Activated CD8-positive, alpha-beta T cell treated with anti-CD3 and anti-CD28 coated beads, Interleukin-2, amount 10 ng/mL, durations not matched to agents 7 days and 5 days (primary cell): Measurements from ENCODE around the gene ILDR2. TPM values are rescaled to one million over a fixed set of nuclear protein-coding genes. Genes with fewer than 3 reads are reported as not detected.

Experiments used
- ATAC-seq: fragments of 150-1000 bp; cut with Tn5 transposase; one replicate; pipeline ENCODE4 v1.10.0; 2021; ENCODE audit warnings: moderate library complexity
- CTCF ChIA-PET: fragments of 350-600 bp; sonication (Branson Sonifier 250); formaldehyde crosslinking; loops from one replicate; lab custom pipeline; 2021; ENCODE audit warnings: antibody characterized with exemption; lab: Charles Lee
- POLR2A ChIA-PET: fragments of 350-600 bp; sonication (Branson Sonifier 250); formaldehyde crosslinking; loops from one replicate; lab custom pipeline; 2021; ENCODE audit warnings: antibody characterized with exemption; lab: Charles Lee
- DNase-seq: peaks from one replicate; pipeline ENCODE4 v3.0.0-alpha.2; 2020
- H3K27ac Mint-ChIP-seq: one replicate; pipeline ENCODE4 v1.8.0; 2021; ENCODE audit warnings: mild to moderate bottlenecking, mixed read lengths
- H3K27me3 Mint-ChIP-seq: one replicate; pipeline ENCODE4 v1.8.0; 2021; ENCODE audit warnings: low read depth, mixed read lengths
- H3K36me3 Mint-ChIP-seq: one replicate; pipeline ENCODE4 v1.8.0; 2021; ENCODE audit warnings: low read depth, mixed read lengths
- H3K4me1 Mint-ChIP-seq: one replicate; pipeline ENCODE4 v1.8.0; 2021; ENCODE audit warnings: low read depth, mixed read lengths
- H3K4me3 Mint-ChIP-seq: one replicate; pipeline ENCODE4 v1.8.0; 2021; ENCODE audit warnings: mild to moderate bottlenecking, mixed read lengths
- H3K9me3 Mint-ChIP-seq: one replicate; pipeline ENCODE4 v1.8.0; 2022; ENCODE audit warnings: mixed read lengths; ENCODE audit not compliant: insufficient read depth
- total RNA-seq, 2 experiments: library from RNA; stranded (reverse); gene quantifications; one replicate each; pipeline ENCODE4 v1.2.3, GENCODE V29; 2021

Gene ILDR2
- total RNA-seq, 2 experiments from 2014 or later, result 4.3 to 5.0 TPM

DNA sequence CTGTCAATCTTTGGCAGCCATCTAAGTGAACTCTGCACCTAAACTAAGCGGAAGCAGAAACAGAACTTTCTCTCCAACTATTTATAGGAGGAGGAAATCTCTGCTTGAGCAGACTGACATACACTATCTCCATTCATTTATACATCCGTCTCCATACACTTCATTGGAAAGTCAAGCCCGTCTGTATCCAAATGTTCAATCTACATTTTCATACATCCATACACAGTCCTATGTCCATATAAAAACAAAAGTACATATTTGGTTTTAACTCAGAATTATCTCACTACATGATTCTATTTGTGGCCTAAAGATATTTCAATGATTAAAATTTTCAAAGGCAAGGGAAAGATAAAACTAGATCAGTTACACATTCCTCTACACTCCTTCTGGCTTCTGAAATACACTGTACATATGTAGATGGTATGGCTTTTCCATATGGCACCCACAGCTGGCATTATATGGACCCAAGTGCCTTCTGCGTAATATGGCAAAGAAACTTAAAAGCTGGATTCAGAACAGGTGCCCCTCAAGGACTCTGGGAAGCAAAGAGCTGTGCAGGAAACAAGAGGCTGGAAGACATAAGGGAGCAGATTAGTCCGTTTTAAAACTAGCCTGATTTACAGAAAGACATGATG lies 35.5 kb downstream of the ILDR2 start:
- Mint-ChIP-seq H3K27ac (no peak overlapping the region), H3K4me1 (peaks cover 22% of the 10 kb centered on the region), H3K4me3 (no peak overlapping the region), H3K27me3 (peaks cover 2% of the 10 kb centered on the region), H3K9me3 (no peaks in the 10 kb centered on the region), H3K36me3 (no peaks in the 10 kb centered on the region)
- no peak for DNase-seq
- ChIA-PET POLR2A (no interaction called here), CTCF (interaction anchor here (2.2 to 3.7 kb wide), 2 partner anchors 30 to 119 kb away, joined by 8 to 15 read pairs; no protein-coding TSS in a partner anchor)
- ATAC-seq, result no peak

DNA sequence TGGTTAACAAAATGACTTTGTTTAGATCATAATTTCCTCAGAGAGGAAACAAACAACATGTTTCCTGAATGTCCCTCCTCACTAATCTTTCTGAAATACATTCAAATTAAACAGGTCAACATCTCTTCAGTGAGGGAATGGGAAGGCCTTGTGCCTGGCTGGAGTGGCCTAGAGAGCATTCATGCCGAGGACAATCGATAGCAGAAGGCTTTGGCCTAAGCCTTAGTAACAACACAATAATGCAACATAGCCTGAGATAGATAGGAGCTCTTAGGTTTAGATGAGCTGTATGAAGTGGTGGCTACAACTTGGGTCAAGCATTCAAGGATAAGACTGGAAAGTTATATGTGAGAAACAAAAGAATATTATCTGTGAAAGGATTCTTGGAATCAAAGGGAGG lies 37.4 kb downstream of the ILDR2 start:
- CTCF ChIA-PET, result interaction anchor here (0.9 to 3.7 kb wide), 3 partner anchors 28 to 121 kb away, joined by 3 to 15 read pairs (median 3); no protein-coding TSS in a partner anchor

DNA sequence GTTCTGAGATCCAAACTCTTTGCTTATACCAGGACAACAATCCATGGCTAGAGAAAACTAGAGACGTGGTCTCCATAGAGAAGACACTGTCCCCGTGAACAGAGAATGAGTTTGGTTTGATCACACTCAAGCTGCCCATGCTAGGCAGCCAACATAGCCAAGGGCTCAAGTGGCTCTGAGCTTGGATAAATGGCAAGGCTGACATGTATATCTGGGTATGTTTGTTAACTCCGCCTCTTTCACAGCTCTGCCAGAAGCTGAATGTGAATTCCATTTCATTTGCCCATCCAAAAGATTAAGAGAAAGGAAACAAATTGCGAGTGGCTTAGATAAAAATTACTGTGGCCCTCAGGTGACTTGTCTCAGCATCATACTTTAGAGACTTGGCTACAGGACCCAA lies 38.0 kb downstream of the ILDR2 start:
- H3K27me3 Mint-ChIP-seq, result peaks cover 8% of the 10 kb centered on the region
- ChIA-PET CTCF (no interaction called here), POLR2A (no interaction called here)
- H3K27ac Mint-ChIP-seq, result no peak overlapping the region
- no peaks in the 10 kb centered on the region for H3K9me3 Mint-ChIP-seq
- H3K4me1 Mint-ChIP-seq, result peaks cover 10% of the 10 kb centered on the region
- no peaks in the 10 kb centered on the region for H3K36me3 Mint-ChIP-seq
- no peak for ATAC-seq
- no peak for DNase-seq
- no peak overlapping the region for H3K4me3 Mint-ChIP-seq

More for the DNA sequence above, 37.4 kb downstream of the ILDR2 start:
- peaks cover 10% of the 10 kb centered on the region for H3K4me1 Mint-ChIP-seq
- no peak overlapping the region for H3K4me3 Mint-ChIP-seq
- H3K9me3 Mint-ChIP-seq, result no peaks in the 10 kb centered on the region
- H3K27me3 Mint-ChIP-seq, result peaks cover 7% of the 10 kb centered on the region
- H3K27ac Mint-ChIP-seq, result no peak overlapping the region
- no peak for DNase-seq
- no peaks in the 10 kb centered on the region for H3K36me3 Mint-ChIP-seq
- POLR2A ChIA-PET, result no interaction called here
- no peak for ATAC-seq

- ATAC-seq (no peak), DNase-seq (no peak)
- no peaks in the 10 kb centered on the region for H3K36me3 Mint-ChIP-seq
- ChIA-PET CTCF (interaction anchor here (1.0 to 1.3 kb wide), 3 partner anchors 11 to 133 kb away, joined by 3 to 4 read pairs (median 3); no protein-coding TSS in a partner anchor), POLR2A (interaction anchor here (1.0 kb wide), 1 partner anchor 27 kb away, joined by 5 read pairs; no protein-coding TSS in a partner anchor)
- H3K27me3 Mint-ChIP-seq, result peaks cover 16% of the 10 kb centered on the region
- peaks cover 2% of the 10 kb centered on the region for H3K4me1 Mint-ChIP-seq
- no peaks in the 10 kb centered on the region for H3K9me3 Mint-ChIP-seq
- H3K4me3 Mint-ChIP-seq, result no peak overlapping the region
- no peak overlapping the region for H3K27ac Mint-ChIP-seq
These were observed 41.7 kb downstream of the ILDR2 start for GRCh38 chr1:166933633-166934032.

DNA sequence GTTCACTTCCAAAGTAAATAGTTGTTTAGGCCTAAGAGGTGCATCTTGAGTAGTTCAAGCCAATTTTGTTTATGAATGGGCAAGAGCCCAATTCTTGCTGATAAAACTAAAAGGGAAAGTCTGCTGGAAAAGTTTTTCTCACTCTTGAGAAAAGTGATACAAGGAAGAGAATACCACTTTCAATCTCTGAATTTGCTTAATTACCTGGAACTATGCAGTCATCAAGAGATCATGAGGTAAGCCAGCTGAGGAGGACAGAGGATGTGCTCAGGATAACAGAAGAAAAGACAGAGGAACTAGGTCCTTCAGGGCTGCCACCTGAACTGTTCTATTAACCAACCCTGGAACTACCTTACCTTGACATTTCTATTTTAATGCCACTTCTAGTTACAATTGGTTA lies 42.2 kb downstream of the ILDR2 start:
- Mint-ChIP-seq H3K4me3 (no peak overlapping the region), H3K27me3 (peaks cover 16% of the 10 kb centered on the region), H3K9me3 (no peaks in the 10 kb centered on the region), H3K36me3 (no peaks in the 10 kb centered on the region), H3K27ac (no peak overlapping the region), H3K4me1 (peaks cover 2% of the 10 kb centered on the region)
- DNase-seq (no peak), ATAC-seq (no peak)
- POLR2A ChIA-PET, result interaction anchor here (1.0 kb wide), 1 partner anchor 27 kb away, joined by 5 read pairs; no protein-coding TSS in a partner anchor
- CTCF ChIA-PET, result no interaction called here

- H3K27me3 Mint-ChIP-seq, result peaks cover 21% of the 10 kb centered on the region
- peaks cover 2% of the 10 kb centered on the region for H3K36me3 Mint-ChIP-seq
- no peak overlapping the region for H3K4me3 Mint-ChIP-seq
- H3K4me1 Mint-ChIP-seq, result peaks cover 2% of the 10 kb centered on the region
- no peak for DNase-seq
- ChIA-PET CTCF (interaction anchor here (2.5 kb wide), 1 partner anchor 130 kb away, joined by 10 read pairs; no protein-coding TSS in a partner anchor), POLR2A (no interaction called here)
- no peaks in the 10 kb centered on the region for H3K9me3 Mint-ChIP-seq
- no peak for ATAC-seq
- H3K27ac Mint-ChIP-seq, result no peak overlapping the region
These were observed 45.4 kb downstream of the ILDR2 start for GRCh38 chr1:166929911-166930310.

DNA sequence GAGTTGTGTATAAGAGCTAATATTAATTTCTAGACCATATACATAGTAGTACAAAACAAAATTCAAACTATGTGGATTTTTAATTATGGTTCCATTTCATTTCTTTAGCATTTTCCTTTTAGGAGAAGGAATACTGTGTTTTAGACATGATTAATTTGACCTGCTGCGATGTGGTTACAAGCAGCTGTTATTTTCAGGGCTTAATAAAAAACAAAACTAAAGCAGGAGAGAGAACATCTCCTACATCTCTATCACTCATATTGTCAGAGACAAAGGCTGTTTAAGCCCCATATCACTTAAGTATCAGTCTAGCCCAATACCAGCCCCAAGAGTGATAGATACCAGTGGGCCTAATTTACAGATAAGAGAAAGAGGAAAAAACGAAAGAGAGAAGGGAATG lies 47.6 kb downstream of the ILDR2 start:
- ATAC-seq (no peak), DNase-seq (no peak)
- peaks cover 3% of the 10 kb centered on the region for H3K36me3 Mint-ChIP-seq
- H3K27ac Mint-ChIP-seq, result no peak overlapping the region
- POLR2A ChIA-PET, result no interaction called here
- CTCF ChIA-PET, result interaction anchor here (1.3 to 5.0 kb wide), 4 partner anchors 11 to 131 kb away, joined by 3 to 25 read pairs (median 6); no protein-coding TSS in a partner anchor
- no peaks in the 10 kb centered on the region for H3K4me1 Mint-ChIP-seq
- H3K9me3 Mint-ChIP-seq, result no peaks in the 10 kb centered on the region
- H3K27me3 Mint-ChIP-seq, result peaks cover 14% of the 10 kb centered on the region
- no peak overlapping the region for H3K4me3 Mint-ChIP-seq

DNA sequence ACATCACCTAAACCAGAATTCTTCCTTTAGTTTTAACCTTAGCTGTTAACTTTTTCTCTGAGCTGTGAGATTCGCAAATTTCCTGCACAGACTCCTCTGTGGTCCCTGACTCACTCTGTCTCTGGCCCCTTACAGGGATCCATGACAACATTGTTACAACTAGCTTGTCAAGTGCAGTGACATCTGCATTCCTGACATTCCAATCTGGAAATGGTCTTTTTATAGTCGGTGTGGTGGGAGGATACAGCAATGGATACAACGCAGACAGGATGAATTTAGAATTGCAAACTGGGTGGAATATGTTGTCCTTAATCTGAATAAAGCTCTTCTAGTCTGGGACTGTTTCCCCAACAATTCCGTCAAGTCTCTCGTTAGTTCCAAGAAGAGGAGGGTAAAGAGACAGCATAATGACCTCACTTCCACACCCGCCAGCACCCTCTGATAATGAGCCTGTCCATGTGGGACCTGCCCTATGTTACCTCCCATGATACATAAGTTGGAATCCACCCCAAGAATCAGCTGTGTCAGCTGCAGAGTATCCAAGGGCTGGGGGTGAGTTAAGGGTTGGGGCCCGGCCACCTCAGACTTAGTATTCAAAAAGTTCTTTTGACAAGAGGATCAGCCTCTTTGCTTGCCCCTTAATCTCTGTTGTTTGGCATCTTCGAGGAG lies 49.4 kb downstream of the ILDR2 start:
- Mint-ChIP-seq H3K27me3 (peaks cover 19% of the 10 kb centered on the region), H3K27ac (no peak overlapping the region), H3K4me3 (no peak overlapping the region), H3K9me3 (no peaks in the 10 kb centered on the region), H3K36me3 (peaks cover 6% of the 10 kb centered on the region), H3K4me1 (no peaks in the 10 kb centered on the region)
- DNase-seq, result no peak
- CTCF ChIA-PET, result interaction anchor here (1.5 to 5.0 kb wide), 3 partner anchors 16 to 132 kb away, joined by 6 to 25 read pairs (median 9); no protein-coding TSS in a partner anchor
- no peak for ATAC-seq
- POLR2A ChIA-PET, result interaction anchor here (0.6 kb wide), 1 partner anchor 126 kb away, joined by 4 read pairs; no protein-coding TSS in a partner anchor

DNA sequence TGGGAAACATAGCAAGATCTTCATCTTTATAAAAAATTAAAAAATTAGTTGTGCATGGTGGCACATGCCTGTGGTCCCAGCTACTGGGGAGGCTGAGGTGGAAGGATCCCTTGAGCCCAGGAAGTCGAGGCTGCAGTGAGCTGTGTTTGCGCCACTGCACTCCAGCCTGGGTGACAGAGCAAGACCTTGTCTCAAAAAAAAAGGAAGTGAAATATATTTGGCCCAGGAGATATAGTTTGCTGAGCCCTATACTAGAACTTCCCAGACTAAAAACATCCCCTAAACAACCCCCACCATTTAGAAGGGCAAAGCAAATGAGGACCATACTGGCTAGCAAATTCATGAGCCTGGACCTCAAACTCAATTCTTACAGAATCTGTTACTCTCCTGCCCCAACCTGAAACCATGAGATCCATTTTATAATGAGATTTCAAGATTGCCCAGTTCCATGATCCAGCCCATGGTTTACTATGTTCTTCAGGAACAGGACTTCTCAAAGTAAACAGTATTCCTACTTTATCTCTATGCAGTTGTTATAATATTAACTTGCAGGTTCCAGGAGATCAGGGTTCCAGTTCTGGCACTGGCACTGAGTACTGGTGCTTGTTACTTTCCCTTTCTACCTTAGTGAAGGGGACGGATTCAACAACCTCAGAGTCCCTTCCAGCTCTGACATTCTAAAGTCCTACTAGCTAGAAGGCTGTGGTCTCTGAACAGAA lies 50.4 kb downstream of the ILDR2 start:
- ChIA-PET POLR2A (no interaction called here), CTCF (interaction anchor here (1.5 to 5.0 kb wide), 2 partner anchors 15 to 133 kb away, joined by 6 to 25 read pairs; no protein-coding TSS in a partner anchor)
- H3K4me1 Mint-ChIP-seq, result peaks cover 1% of the 10 kb centered on the region
- H3K9me3 Mint-ChIP-seq, result no peaks in the 10 kb centered on the region
- ATAC-seq, result no peak
- no peak for DNase-seq
- H3K27me3 Mint-ChIP-seq, result peaks cover 25% of the 10 kb centered on the region
- H3K4me3 Mint-ChIP-seq, result no peak overlapping the region
- peaks cover 6% of the 10 kb centered on the region for H3K36me3 Mint-ChIP-seq
- H3K27ac Mint-ChIP-seq, result no peak overlapping the region

DNA sequence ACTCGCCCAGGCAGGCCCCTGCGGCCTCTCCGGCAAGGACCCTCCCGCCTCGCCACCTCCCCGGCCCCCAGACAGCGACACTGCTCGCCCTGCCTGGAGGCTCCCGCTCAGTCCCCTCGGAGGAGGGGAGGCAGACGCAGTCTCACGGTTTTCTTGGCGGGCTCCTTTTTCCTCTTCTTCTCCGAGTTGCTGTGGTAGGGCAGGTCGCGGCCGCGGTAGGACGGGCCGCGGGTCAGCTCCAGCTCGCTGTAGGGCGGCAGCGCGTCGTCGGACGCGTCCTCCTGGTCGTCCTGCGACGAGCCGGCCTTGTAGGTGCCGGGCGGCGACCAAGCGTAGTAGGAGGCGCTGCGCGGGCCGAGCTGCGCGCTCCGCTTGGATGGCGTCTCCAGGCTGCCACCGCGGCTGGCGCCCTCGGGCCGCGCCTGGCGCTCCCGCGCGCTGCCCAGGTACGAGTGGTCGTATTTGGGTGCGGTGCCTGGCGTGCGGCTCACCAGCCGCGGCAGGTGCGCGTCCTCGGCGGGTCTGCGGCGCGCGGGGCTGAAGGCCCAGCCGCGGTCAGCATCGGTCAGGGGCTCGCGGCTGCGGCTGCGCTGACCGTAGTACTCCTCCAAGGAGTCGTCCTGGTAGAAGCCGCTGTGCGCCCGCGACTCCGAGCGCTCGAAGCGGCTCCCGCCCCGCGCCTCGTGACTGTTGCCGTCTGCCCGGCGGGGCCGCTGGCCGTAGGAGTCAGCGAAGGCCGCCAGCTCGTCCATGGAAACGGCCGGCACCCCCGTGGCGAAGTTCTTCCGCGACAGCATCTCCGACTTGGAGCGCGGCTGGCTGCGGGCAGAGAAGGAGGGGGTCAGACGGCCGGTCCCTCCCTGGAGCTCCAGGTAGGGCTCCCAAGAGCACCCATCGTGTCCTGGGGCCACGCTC lies 54.5 kb downstream of the ILDR2 start:
- no peak for DNase-seq
- Mint-ChIP-seq H3K27ac (no peak overlapping the region), H3K4me1 (peaks cover 1% of the 10 kb centered on the region), H3K36me3 (peaks cover 8% of the 10 kb centered on the region), H3K9me3 (no peaks in the 10 kb centered on the region), H3K4me3 (no peak overlapping the region), H3K27me3 (peaks cover 37% of the 10 kb centered on the region)
- ChIA-PET CTCF (interaction anchor here (1.5 to 20.5 kb wide), 2 partner anchors 10 to 139 kb away, joined by 4 to 838 read pairs; no protein-coding TSS in a partner anchor), POLR2A (no interaction called here)
- ATAC-seq, result peak; percentile 64

DNA sequence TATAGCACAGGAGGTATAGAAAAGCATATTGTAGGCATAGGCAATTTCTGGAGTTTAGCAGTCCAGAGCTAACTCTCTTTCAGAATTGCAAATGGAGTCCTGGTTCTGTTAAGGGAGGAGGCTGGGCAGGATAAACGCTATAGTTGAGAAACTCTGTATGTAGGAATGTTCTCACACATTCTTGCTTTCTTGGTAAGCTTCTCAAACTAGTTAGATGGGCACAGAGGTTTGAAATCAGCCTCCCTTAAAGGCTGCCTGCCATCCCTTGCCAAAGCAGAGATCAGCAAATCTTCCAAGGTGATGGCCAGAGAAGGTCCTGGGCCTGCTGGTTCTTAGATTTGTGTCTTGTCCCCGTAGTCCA lies 56.4 kb downstream of the ILDR2 start:
- ATAC-seq, result no peak
- H3K36me3 Mint-ChIP-seq, result peaks cover 8% of the 10 kb centered on the region
- POLR2A ChIA-PET, result no interaction called here

More for the DNA sequence above, 56.4 kb downstream of the ILDR2 start:
- H3K27ac Mint-ChIP-seq, result no peak overlapping the region
- H3K27me3 Mint-ChIP-seq, result peaks cover 39% of the 10 kb centered on the region
- H3K4me3 Mint-ChIP-seq, result no peak overlapping the region
- no peak for DNase-seq
- H3K4me1 Mint-ChIP-seq, result peaks cover 1% of the 10 kb centered on the region
- CTCF ChIA-PET, result interaction anchor here (1.1 to 20.5 kb wide), 3 partner anchors 9 to 141 kb away, joined by 3 to 838 read pairs (median 10); no protein-coding TSS in a partner anchor
- H3K9me3 Mint-ChIP-seq, result no peaks in the 10 kb centered on the region
